RWPE1 (cell line): Measurements from ENCODE around the gene ST3GAL3.

Experiments
- CTCF ChIA-PET: fragments of 350-600 bp; sonication (Branson Sonifier 250); formaldehyde crosslinking; extraction: SDS; loops from one replicate; lab custom pipeline; 2021; lab: Yijun Ruan, JAX
- POLR2A ChIA-PET: fragments of 400-600 bp; formaldehyde crosslinking; extraction: SDS; loops from one replicate; lab custom pipeline; 2020; ENCODE audit warnings: antibody characterized with exemption; ENCODE audit not compliant: low non-redundant PET; lab: Yijun Ruan, JAX
- DNase-seq: peaks from one replicate; pipeline ENCODE4 v3.0.0; 2012; ENCODE audit warnings: low spot score
- H3K27ac ChIP-seq: fragments of 450-650 bp; 2 replicates; pipeline ENCODE4 v1.5.1; 2017
- CTCF ChIP-seq: fragments of 450-650 bp; conservative IDR thresholded peaks from 2 replicates; pipeline ENCODE4 v1.5.1; 2017; ENCODE audit warnings: low read depth, mild to moderate bottlenecking

The ST3GAL3 gene

GRCh38 chr1:43968348-43968948 is 261.1 kb downstream of the ST3GAL3 start:
- ChIA-PET CTCF (interaction anchor here (0.6 kb wide), 1 partner anchor 1235 kb away, joined by 3 read pairs; no protein-coding TSS in a partner anchor), POLR2A (interaction anchor here (0.8 kb wide), 1 partner anchor 32 kb away, joined by 10 read pairs; no protein-coding TSS in a partner anchor)
- TF ChIP-seq CTCF: no peak
- no peak for DNase-seq
- no peak overlapping the region for H3K27ac ChIP-seq

GRCh38 chr1:43969416-43969745 is 262.0 kb downstream of the ST3GAL3 start:
- peak overlapping the region; percentile 54; the same call in 1 of the 2 replicates for H3K27ac ChIP-seq
- no peak for DNase-seq
- CTCF ChIA-PET: no interaction called here
- no peak for TF ChIP-seq CTCF
- POLR2A ChIA-PET: no interaction called here

- ChIA-PET POLR2A (no interaction called here), CTCF (interaction anchor here (0.6 to 1.1 kb wide), 4 partner anchors 10 to 34 kb away, joined by 3 read pairs; no protein-coding TSS in a partner anchor)
- peak within 1 kb of the TSS; percentile 54 for H3K27ac ChIP-seq
- DNase-seq: peak; percentile 98
- no peak for TF ChIP-seq CTCF
Observed at GRCh38 chr1:43969746-43970466, 262.6 kb downstream of the ST3GAL3 start, which contains the start of gene DPH2. Gene DPH2, plus strand, starts transcription at chr1:43970010. Its CDS starts 166 bp downstream, at chr1:43970176.

GRCh38 chr1:43970502-43970901 is 263.2 kb downstream of the ST3GAL3 start:
- ChIA-PET CTCF (interaction anchor here (0.6 to 1.1 kb wide), 5 partner anchors 10 to 36 kb away, joined by 3 read pairs; no protein-coding TSS in a partner anchor), POLR2A (no interaction called here)
- no peak for TF ChIP-seq CTCF
- DNase-seq: no peak
- peak overlapping the region; percentile 54 for H3K27ac ChIP-seq

GRCh38 chr1:43970911-43971310 is 263.6 kb downstream of the ST3GAL3 start:
- TF ChIP-seq CTCF: no peak
- ChIA-PET CTCF (interaction anchor here (0.6 to 1.1 kb wide), 5 partner anchors 9 to 36 kb away, joined by 3 read pairs; no protein-coding TSS in a partner anchor), POLR2A (no interaction called here)
- H3K27ac ChIP-seq: no peak overlapping the region
- DNase-seq: no peak

- no peak overlapping the region for H3K27ac ChIP-seq
- ChIA-PET CTCF (no interaction called here), POLR2A (no interaction called here)
- no peak for TF ChIP-seq CTCF
- DNase-seq: no peak
Observed at GRCh38 chr1:43971336-43971980, 264.1 kb downstream of the ST3GAL3 start.
